ENCODE measurements around the gene HK2. TPM values are rescaled to one million over a fixed set of nuclear protein-coding genes. Genes with fewer than 3 reads are reported as not detected.

Gene HK2
- total and polyA plus RNA-seq, 2 donors (not counting 3 experiments of a cell fraction or from before 2014, with no cell fraction given), result 3.4 to 13.0 TPM

- dilution Hi-C loops (cut with MboI; ENCODE audit: extremely low pct_ligation_motif_present, low sequenced_read_pairs), result no loop called here
- ChIA-PET CTCF (no interaction called here), POLR2A (no interaction called here)
These were observed 2.0 kb upstream of the HK2 start for GRCh38 chr2:74831693-74832530.

More at GRCh38 chr2:74831693-74832530, 2.0 kb upstream of the HK2 start:
- FAIRE-seq (no peak), DNase-seq (ENCODE audit: low read depth, low spot score) (no peak)
- Histone ChIP-seq H3K27me3 (ENCODE audit: control insufficient read depth in 2 of 2, insufficient read depth in 2 of 2, low read length in 2 of 2) (peaks cover 4 to 7% of the 10 kb centered on the region in 2 experiments), H3K27ac (ENCODE audit: insufficient read depth, low read depth, low read length) (no peak overlapping the region), H3K79me2 (ENCODE audit: control insufficient read depth, insufficient read depth, low read length) (peaks cover 5% of the 10 kb centered on the region), H3K9me1 (replicated peaks; ENCODE audit: control insufficient read depth, extremely low read depth, insufficient read depth, low read length) (no peaks in the 10 kb centered on the region), H3K4me1 (ENCODE audit: control insufficient read depth, extremely low read depth, insufficient read depth, low read length) (peaks cover 13% of the 10 kb centered on the region), H3K9me3 (replicated peaks; ENCODE audit: control insufficient read depth, insufficient read depth, low read length) (no peaks in the 10 kb centered on the region), H2AFZ (ENCODE audit: low read depth, low read length) (no peak overlapping the region), H3K4me2 (ENCODE audit: insufficient read depth, low read length) (no peak overlapping the region), H4K20me1 (replicated peaks; ENCODE audit: control insufficient read depth, extremely low read depth, insufficient read depth, low read length) (no peaks in the 10 kb centered on the region), H3K9ac (replicated peaks; ENCODE audit: extremely low read depth, insufficient read depth, low read length) (no peak overlapping the region), H3K36me3 (ENCODE audit: control insufficient read depth in 2 of 2, extremely low read depth in 1 of 2, insufficient read depth in 2 of 2, low read length in 2 of 2) (no peaks in the 10 kb centered on the region), H3K4me3 (replicated peaks in 1 of 3; ENCODE audit: insufficient read depth in 1 of 3, low read depth in 1 of 3, low read length in 3 of 3) (no peak overlapping the region)
- no peak for TF ChIP-seq POLR2AphosphoS5 (IDR thresholded peaks at IDR 0.05; ENCODE audit: insufficient read depth, low read depth, low read length)
- TF ChIP-seq MYC (IDR thresholded peaks at IDR 0.05; ENCODE audit: low read depth, low read length), result no peak
- TF ChIP-seq CTCF (IDR thresholded peaks at IDR 0.05; ENCODE audit: extremely low read depth in 1 of 2, insufficient read depth in 1 of 2, low read depth in 1 of 2, low read length in 2 of 2), result no peak
- TF ChIP-seq JUN (IDR thresholded peaks at IDR 0.05; ENCODE audit: borderline replicate concordance, insufficient read depth, insufficient read length, low read depth), result no peak
- no peak for TF ChIP-seq FOS (IDR thresholded peaks at IDR 0.05; ENCODE audit: borderline replicate concordance, insufficient read depth, low read length)
- TF ChIP-seq POLR2A (IDR thresholded peaks at IDR 0.05; ENCODE audit: low read depth, low read length), result no peak
- no peak for TF ChIP-seq GATA2 (IDR thresholded peaks at IDR 0.05; ENCODE audit: insufficient read depth, insufficient read length, low read depth, low read length)
- TF ChIP-seq EZH2 (IDR thresholded peaks at IDR 0.05; ENCODE audit: borderline replicate concordance, low read depth, low read length, severe bottlenecking), result no peak
- TF ChIP-seq MAX (IDR thresholded peaks at IDR 0.05; ENCODE audit: insufficient read depth, insufficient read length), result no peak
- intact Hi-C loops (cut with micrococcal nuclease), result no loop called here
- no TSS peak for BruUV-seq (replicated peaks)
